Superior temporal gyrus (tissue), 1 donor: ENCODE data around the gene F8.
"Not testable (repeated sequence)": the region's sequence is repeated elsewhere in the genome, so short reads cannot be mapped to it uniquely, and the experiment has no call there.

Experiments
- DNase-seq: peaks from one replicate; pipeline ENCODE4 v3.0.0-alpha.2; 2016; ENCODE audit errors: extremely low spot score

F8 gene

GRCh38 chrX:154986826-154987575 lies 35.5 kb downstream of the F8 start:
- DNase-seq: peak; percentile 9

- no peak for DNase-seq
Measured at GRCh38 chrX:154981116-154981411, 41.5 kb downstream of the F8 start.

- peak; percentile 82 for DNase-seq
Measured at GRCh38 chrX:154980330-154981115, 42.0 kb downstream of the F8 start.

GRCh38 chrX:154979629-154980028 lies 42.9 kb downstream of the F8 start:
- DNase-seq: no peak

- no peak for DNase-seq
Measured at GRCh38 chrX:154968353-154968752, 54.2 kb downstream of the F8 start.

- no peak for DNase-seq
Measured at GRCh38 chrX:154967603-154968002, 54.9 kb downstream of the F8 start.

GRCh38 chrX:154961947-154962346 lies 60.6 kb downstream of the F8 start:
- DNase-seq: no peak

- not testable (repeated sequence) for DNase-seq
Measured at GRCh38 chrX:154955799-154956198, 66.7 kb downstream of the F8 start.

GRCh38 chrX:154939265-154939664 lies 83.3 kb downstream of the F8 start:
- DNase-seq: not testable (repeated sequence)

GRCh38 chrX:154924771-154925170 lies 97.8 kb downstream of the F8 start:
- DNase-seq: not testable (repeated sequence)

- DNase-seq: peak; percentile 64
Measured at GRCh38 chrX:154918060-154918483, 104.5 kb downstream of the F8 start.

- DNase-seq: no peak
Measured at GRCh38 chrX:154914052-154914451, 108.5 kb downstream of the F8 start.

- DNase-seq: not testable (repeated sequence)
Measured at GRCh38 chrX:154910528-154910927, 112.0 kb downstream of the F8 start.

GRCh38 chrX:154910048-154910447 lies 112.5 kb downstream of the F8 start:
- DNase-seq: not testable (repeated sequence)

- DNase-seq: no peak
Measured at GRCh38 chrX:154908821-154909220, 113.7 kb downstream of the F8 start.

- DNase-seq: no peak
Measured at GRCh38 chrX:154902408-154902807, 120.1 kb downstream of the F8 start.

- no peak for DNase-seq
Measured at GRCh38 chrX:154900323-154900722, 122.2 kb downstream of the F8 start.

GRCh38 chrX:154892296-154892695 lies 130.2 kb downstream of the F8 start:
- no peak for DNase-seq

GRCh38 chrX:154890990-154891639 lies 131.4 kb downstream of the F8 start:
- no peak for DNase-seq

- DNase-seq: not testable (repeated sequence)
Measured at GRCh38 chrX:154886789-154887221, 135.7 kb downstream of the F8 start.

GRCh38 chrX:154886069-154886788 lies 136.3 kb downstream of the F8 start, which contains the start of gene F8A1:
Gene F8A1 (plus strand): TSS chrX:154886355. CDS start chrX:154886375, 20 bp downstream.
- DNase-seq: not testable (repeated sequence)

GRCh38 chrX:154885549-154885948 lies 137.0 kb downstream of the F8 start:
- DNase-seq: not testable (repeated sequence)
